Progenitor cell of endocrine pancreas (in vitro differentiated cells): Measurements from ENCODE around the gene BHLHE41. TPM values are rescaled to one million over a fixed set of nuclear protein-coding genes. Genes with fewer than 3 reads are reported as not detected.
A peak's percentile ranks its signal among the peaks of the same experiment; 100 is the strongest.

Experiments used
- DNase-seq: peaks from one replicate; pipeline ENCODE4 v3.0.0; 2021; ENCODE audit warnings: low spot score; ENCODE audit not compliant: unreplicated experiment
- H3K27ac Mint-ChIP-seq: 2 replicates; pipeline ENCODE4 v1.8.0; 2021; ENCODE audit warnings: mild to moderate bottlenecking, moderate library complexity, mixed read lengths
- H3K27me3 Mint-ChIP-seq: 2 replicates; pipeline ENCODE4 v1.8.0; 2021; ENCODE audit warnings: mixed read lengths
- H3K36me3 Mint-ChIP-seq: 2 replicates; pipeline ENCODE4 v1.8.0; 2022; ENCODE audit warnings: mixed read lengths; ENCODE audit not compliant: insufficient read depth
- H3K4me1 Mint-ChIP-seq: 2 replicates; pipeline ENCODE4 v1.8.0; 2021; ENCODE audit warnings: low read depth, mixed read lengths
- H3K4me3 Mint-ChIP-seq: 2 replicates; pipeline ENCODE4 v1.8.0; 2021; ENCODE audit warnings: low read depth, mild to moderate bottlenecking, moderate library complexity, mixed read lengths
- H3K9me3 Mint-ChIP-seq: 2 replicates; pipeline ENCODE4 v1.8.0; 2021; ENCODE audit warnings: low read depth, mixed read lengths
- total RNA-seq: library from RNA; stranded (reverse); gene quantifications from 2 replicates; pipeline ENCODE4 v1.2.1, GENCODE V29; 2021
- TF ChIP-seq, protein P1 (sequence below): fragments of 200-600 bp; sonication (generic); IDR thresholded peaks from one replicate; pipeline ENCODE4 v1.5.0; 2021; ENCODE audit warnings: antibody characterized with exemption, mild to moderate bottlenecking; ENCODE audit not compliant: unreplicated experiment

BHLHE41 gene
- total RNA-seq, 1 donor from 2014 or later: 0.46 TPM

GRCh38 chr12:26119391-26119989, 5.3 kb downstream of the BHLHE41 start:
- TF ChIP-seq, protein P1, sequence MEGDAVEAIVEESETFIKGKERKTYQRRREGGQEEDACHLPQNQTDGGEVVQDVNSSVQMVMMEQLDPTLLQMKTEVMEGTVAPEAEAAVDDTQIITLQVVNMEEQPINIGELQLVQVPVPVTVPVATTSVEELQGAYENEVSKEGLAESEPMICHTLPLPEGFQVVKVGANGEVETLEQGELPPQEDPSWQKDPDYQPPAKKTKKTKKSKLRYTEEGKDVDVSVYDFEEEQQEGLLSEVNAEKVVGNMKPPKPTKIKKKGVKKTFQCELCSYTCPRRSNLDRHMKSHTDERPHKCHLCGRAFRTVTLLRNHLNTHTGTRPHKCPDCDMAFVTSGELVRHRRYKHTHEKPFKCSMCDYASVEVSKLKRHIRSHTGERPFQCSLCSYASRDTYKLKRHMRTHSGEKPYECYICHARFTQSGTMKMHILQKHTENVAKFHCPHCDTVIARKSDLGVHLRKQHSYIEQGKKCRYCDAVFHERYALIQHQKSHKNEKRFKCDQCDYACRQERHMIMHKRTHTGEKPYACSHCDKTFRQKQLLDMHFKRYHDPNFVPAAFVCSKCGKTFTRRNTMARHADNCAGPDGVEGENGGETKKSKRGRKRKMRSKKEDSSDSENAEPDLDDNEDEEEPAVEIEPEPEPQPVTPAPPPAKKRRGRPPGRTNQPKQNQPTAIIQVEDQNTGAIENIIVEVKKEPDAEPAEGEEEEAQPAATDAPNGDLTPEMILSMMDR: peak; percentile 68
- peaks cover 63% of the 10 kb centered on the region for H3K27me3 Mint-ChIP-seq
- no peaks in the 10 kb centered on the region for H3K36me3 Mint-ChIP-seq
- DNase-seq: no peak
- H3K4me1 Mint-ChIP-seq: peaks cover 42% of the 10 kb centered on the region
- no peaks in the 10 kb centered on the region for H3K9me3 Mint-ChIP-seq
- H3K4me3 Mint-ChIP-seq: no peak overlapping the region
- no peak overlapping the region for H3K27ac Mint-ChIP-seq

- Mint-ChIP-seq H3K9me3 (no peaks in the 10 kb centered on the region), H3K36me3 (no peaks in the 10 kb centered on the region), H3K27ac (peak overlapping the region; percentile 39), H3K4me1 (peaks cover 39% of the 10 kb centered on the region), H3K4me3 (no peak overlapping the region), H3K27me3 (peaks cover 51% of the 10 kb centered on the region)
- no peak for DNase-seq
- TF ChIP-seq, protein P1: no peak
These were observed 6.5 kb downstream of the BHLHE41 start for GRCh38 chr12:26118308-26118707.

DNA sequence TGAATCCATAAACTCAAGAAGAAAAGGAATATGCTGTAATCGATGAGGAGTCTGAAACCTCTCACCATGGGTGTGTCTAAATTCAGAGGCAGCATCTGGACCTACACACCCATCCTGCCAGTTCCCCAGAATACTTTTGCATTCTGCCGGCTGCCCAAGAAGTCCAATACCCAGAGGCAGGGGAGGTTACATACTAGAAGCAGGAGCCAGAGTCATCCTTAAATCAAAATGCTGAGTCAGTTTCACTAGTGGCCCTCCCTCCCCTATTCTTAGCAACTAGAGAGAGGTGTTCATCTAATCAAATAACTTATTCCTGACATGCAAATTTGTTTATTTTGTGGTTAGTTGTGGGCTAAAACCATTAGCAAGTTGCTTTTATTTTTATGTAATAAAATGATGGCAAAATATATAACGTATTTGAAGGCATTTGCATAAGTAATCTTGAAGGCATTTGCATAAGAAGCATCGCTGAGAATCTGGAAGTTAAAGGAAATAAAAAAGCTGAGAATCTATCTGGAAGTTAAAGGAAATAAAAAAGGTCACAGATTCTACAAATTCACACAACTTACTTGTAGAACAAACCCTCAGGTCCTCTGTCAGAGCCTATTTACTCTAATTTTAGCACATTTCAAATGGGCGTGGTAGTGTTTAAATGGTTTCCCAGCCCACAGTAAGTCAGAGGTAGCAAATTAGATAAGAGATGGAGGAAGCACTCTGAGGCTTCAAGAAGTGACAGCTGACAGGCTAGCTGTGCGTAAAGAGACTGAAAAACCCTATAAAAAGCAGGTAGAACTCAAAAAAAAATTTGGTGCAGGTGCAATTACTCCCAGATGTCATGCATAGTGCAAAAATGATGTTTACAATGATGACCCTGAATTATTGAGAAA, 7.8 kb downstream of the BHLHE41 start:
- H3K4me3 Mint-ChIP-seq: no peak overlapping the region
- H3K4me1 Mint-ChIP-seq: peaks cover 45% of the 10 kb centered on the region
- H3K9me3 Mint-ChIP-seq: no peaks in the 10 kb centered on the region
- no peak overlapping the region for H3K27ac Mint-ChIP-seq
- TF ChIP-seq, protein P1: no peak
- H3K27me3 Mint-ChIP-seq: peaks cover 50% of the 10 kb centered on the region
- H3K36me3 Mint-ChIP-seq: no peaks in the 10 kb centered on the region
- no peak for DNase-seq

- Mint-ChIP-seq H3K9me3 (no peaks in the 10 kb centered on the region), H3K27me3 (peaks cover 43% of the 10 kb centered on the region), H3K36me3 (no peaks in the 10 kb centered on the region), H3K4me1 (peaks cover 38% of the 10 kb centered on the region), H3K4me3 (peak overlapping the region; percentile 71), H3K27ac (peak overlapping the region; percentile 89)
- no peak for DNase-seq
- TF ChIP-seq, protein P1: no peak
These were observed 10.0 kb downstream of the BHLHE41 start for GRCh38 chr12:26114720-26115401.
